HEK293 (cell line): ENCODE data around the gene CDKL5.

Source experiments
- CTCF ChIP-seq: fragments of 450-650 bp; formaldehyde crosslinking; IDR thresholded peaks from 2 replicates; pipeline ENCODE4 v1.5.1; 2016; ENCODE audit warnings: missing biosample characterization, missing genetic modification characterization
- TSHZ1 ChIP-seq: fragments of 450-650 bp; formaldehyde crosslinking; IDR thresholded peaks from 2 replicates; pipeline ENCODE4 v1.5.1; 2016; ENCODE audit warnings: missing biosample characterization, missing genetic modification characterization, borderline replicate concordance
- ZBTB8A ChIP-seq: fragments of 450-650 bp; formaldehyde crosslinking; IDR thresholded peaks from 2 replicates; pipeline ENCODE4 v1.5.1; 2016; ENCODE audit warnings: missing biosample characterization, missing genetic modification characterization
- ZNF133 ChIP-seq: fragments of 450-650 bp; formaldehyde crosslinking; IDR thresholded peaks from 2 replicates; pipeline ENCODE4 v1.5.1; 2016; ENCODE audit warnings: missing biosample characterization, missing genetic modification characterization

- TF ChIP-seq CTCF (tag by site-specific recombination) = no peak
- TF ChIP-seq TSHZ1 (tag by site-specific recombination) = no peak
- TF ChIP-seq ZNF133 (tag by site-specific recombination) = no peak
- TF ChIP-seq ZBTB8A = no peak
These were observed 276.4 kb downstream of the CDKL5 start for GRCh38 chrX:18701621-18702361.
